IMR-90 (cell line): ENCODE measurements around the gene CCNJ. TPM values are rescaled to one million over a fixed set of nuclear protein-coding genes. Genes with fewer than 3 reads are reported as not detected.

Experiments used
- ATAC-seq: fragments of 200-7000 bp; cut with Tn5 transposase; 2 replicates; pipeline ENCODE4 v1.9.1; 2020; ENCODE audit warnings: low read depth, mild to moderate bottlenecking, moderate library complexity
- BruUV-seq: library from RNA; stranded (reverse); fragments of 400-500 nt; replicated peaks from 2 replicates; lab custom pipeline; 2021; lab: Mats Ljungman, UMichigan
- CTCF ChIA-PET: fragments of 300-600 bp; formaldehyde crosslinking; extraction: SDS; loops from one replicate; lab custom pipeline; 2021; ENCODE audit warnings: antibody characterized with exemption; lab: Yijun Ruan, JAX
- POLR2A ChIA-PET: fragments of 300-600 bp; sonication (Branson Sonifier 250); formaldehyde crosslinking; loops from one replicate; lab custom pipeline; 2022; ENCODE audit warnings: antibody characterized with exemption; ENCODE audit not compliant: unreplicated experiment; lab: Charles Lee
- DNase-seq: peaks from one replicate; pipeline ENCODE4 v3.0.0; 2013
- H2AFZ ChIP-seq: replicated peaks from 2 replicates; pipeline ENCODE3; 2013; ENCODE audit warnings: low read length, mild to moderate bottlenecking; ENCODE audit not compliant: poor library complexity
- H2AK5ac ChIP-seq: 2 replicates; pipeline ENCODE4 v1.6.1; 2013; ENCODE audit warnings: low read depth, low read length, inconsistent platforms
- H2AK9ac ChIP-seq: replicated peaks from 2 replicates; pipeline ENCODE3; 2013; ENCODE audit warnings: mild to moderate bottlenecking, low read depth, low read length, moderate library complexity; ENCODE audit not compliant: poor library complexity
- H2BK120ac ChIP-seq: 2 replicates; pipeline ENCODE4 v1.6.1; 2013; ENCODE audit warnings: low read depth, low read length, inconsistent platforms
- H2BK15ac ChIP-seq: 3 replicates; pipeline ENCODE4 v1.6.1; 2013; ENCODE audit warnings: low read depth, low read length, inconsistent platforms
- H2BK20ac ChIP-seq: 2 replicates; pipeline ENCODE4 v1.6.1; 2013; ENCODE audit warnings: low read depth, mild to moderate bottlenecking, inconsistent platforms, low read length, moderate library complexity
- H2BK5ac ChIP-seq: 2 replicates; pipeline ENCODE4 v1.6.1; 2013; ENCODE audit warnings: mild to moderate bottlenecking, low read depth, low read length, inconsistent platforms; ENCODE audit not compliant: poor library complexity, severe bottlenecking
- H3K14ac ChIP-seq: replicated peaks from 2 replicates; pipeline ENCODE4 v1.6.1; 2013; ENCODE audit warnings: low read depth, low read length, inconsistent platforms
- H3K18ac ChIP-seq: 2 replicates; pipeline ENCODE4 v1.6.1; 2013; ENCODE audit warnings: low read depth, low read length, control low read depth
- H3K23ac ChIP-seq: 2 replicates; pipeline ENCODE4 v1.6.1; 2013; ENCODE audit warnings: low read depth, low read length, inconsistent platforms
- H3K27ac ChIP-seq: 2 replicates; pipeline ENCODE4 v1.5.1; 2013; ENCODE audit warnings: mild to moderate bottlenecking, control low read depth, low read length; ENCODE audit not compliant: insufficient read depth
- H3K27me3 ChIP-seq: 2 replicates; pipeline ENCODE4 v1.6.1; 2013; ENCODE audit warnings: low read length; ENCODE audit not compliant: control insufficient read depth, insufficient read depth
- H3K36me3 ChIP-seq: 2 replicates; pipeline ENCODE4 v1.6.1; 2013; ENCODE audit warnings: low read length, mixed read lengths; ENCODE audit not compliant: control insufficient read depth, insufficient read depth
- H3K4ac ChIP-seq: 2 replicates; pipeline ENCODE4 v1.6.1; 2013; ENCODE audit warnings: low read depth, low read length, inconsistent platforms
- H3K4me1 ChIP-seq: 2 replicates; pipeline ENCODE4 v1.6.1; 2013; ENCODE audit warnings: low read length, mixed read lengths; ENCODE audit not compliant: control insufficient read depth, insufficient read depth
- H3K4me2 ChIP-seq: 2 replicates; pipeline ENCODE4 v1.6.1; 2013; ENCODE audit warnings: low read depth, mild to moderate bottlenecking, control low read depth, low read length, moderate library complexity
- H3K4me3 ChIP-seq: 2 replicates; pipeline ENCODE4 v1.5.1; 2013; ENCODE audit warnings: low read depth, mild to moderate bottlenecking, control low read depth, low read length, moderate library complexity; ENCODE audit not compliant: insufficient read depth
- H3K56ac ChIP-seq: 2 replicates; pipeline ENCODE4 v1.6.1; 2013; ENCODE audit warnings: low read length, inconsistent platforms; ENCODE audit not compliant: insufficient read depth; ENCODE audit errors: extremely low read depth
- H3K79me1 ChIP-seq, 2 experiments: 2 replicates each; pipeline ENCODE4 v1.6.1; 2013; ENCODE audit warnings: low read length in 2 of 2, inconsistent platforms in 1 of 2, low read depth in 1 of 2
- H3K9ac ChIP-seq: 2 replicates; pipeline ENCODE4 v1.6.1; 2013; ENCODE audit warnings: low read depth, low read length, control low read depth
- H3K9me1 ChIP-seq: 2 replicates; pipeline ENCODE4 v1.6.1; 2013; ENCODE audit warnings: low read length, inconsistent platforms; ENCODE audit not compliant: insufficient read depth
- H3K9me3 ChIP-seq: 2 replicates; pipeline ENCODE4 v1.6.1; 2013; ENCODE audit warnings: low read length; ENCODE audit not compliant: control insufficient read depth, insufficient read depth
- H4K20me1 ChIP-seq: 2 replicates; pipeline ENCODE4 v1.6.1; 2013; ENCODE audit warnings: low read length, inconsistent platforms; ENCODE audit not compliant: insufficient read depth
- H4K5ac ChIP-seq: 2 replicates; pipeline ENCODE4 v1.6.1; 2013; ENCODE audit warnings: mild to moderate bottlenecking, low read depth, low read length, control low read depth
- H4K8ac ChIP-seq, 2 experiments: 2 replicates each; pipeline ENCODE4 v1.6.1; 2013; ENCODE audit warnings: low read depth in 2 of 2, low read length in 2 of 2, control low read depth in 1 of 2, inconsistent platforms in 1 of 2
- H4K91ac ChIP-seq: 2 replicates; pipeline ENCODE4 v1.6.1; 2013; ENCODE audit warnings: low read depth, low read length, inconsistent platforms; ENCODE audit not compliant: insufficient read depth
- BHLHE40 ChIP-seq: fragments of 150-350 bp; IDR thresholded peaks from 2 replicates; pipeline ENCODE4 v1.6.1; 2016; ENCODE audit warnings: mild to moderate bottlenecking, low read depth, low read length
- CEBPB ChIP-seq: IDR thresholded peaks from 2 replicates; pipeline ENCODE4 v1.6.1; 2012; ENCODE audit warnings: low read depth, low read length, improper control_type of control experiment
- CHD1 ChIP-seq: IDR thresholded peaks from 2 replicates; pipeline ENCODE4 v1.6.1; 2012; ENCODE audit warnings: low read depth, low read length, improper control_type of control experiment
- CTCF ChIP-seq: conservative IDR thresholded peaks from 2 replicates; pipeline ENCODE4 v1.5.1; 2012; ENCODE audit warnings: mild to moderate bottlenecking, low read depth, low read length, improper control_type of control experiment
- ELK1 ChIP-seq: fragments of 150-350 bp; IDR thresholded peaks from 2 replicates; pipeline ENCODE4 v1.6.1; 2016; ENCODE audit warnings: low read depth, mild to moderate bottlenecking, low read length, moderate library complexity, borderline replicate concordance
- FOS ChIP-seq: fragments of 150-350 bp; IDR thresholded peaks from 2 replicates; pipeline ENCODE4 v1.6.1; 2016; ENCODE audit warnings: low read depth, low read length
- MAFK ChIP-seq: IDR thresholded peaks from 2 replicates; pipeline ENCODE4 v1.6.1; 2012; ENCODE audit warnings: low read depth, low read length, improper control_type of control experiment
- MAZ ChIP-seq: IDR thresholded peaks from 2 replicates; pipeline ENCODE4 v1.6.1; 2012; ENCODE audit warnings: low read depth, mild to moderate bottlenecking, low read length, improper control_type of control experiment, moderate library complexity, borderline replicate concordance
- MXI1 ChIP-seq: IDR thresholded peaks from 2 replicates; pipeline ENCODE4 v1.6.1; 2012; ENCODE audit warnings: low read depth, mild to moderate bottlenecking, low read length, moderate library complexity, borderline replicate concordance
- NFE2L2 ChIP-seq: fragments of 150-350 bp; IDR thresholded peaks from 2 replicates; pipeline ENCODE4 v1.6.1; 2016; ENCODE audit warnings: low read depth, mild to moderate bottlenecking, low read length
- RAD21 ChIP-seq: IDR thresholded peaks from 2 replicates; pipeline ENCODE4 v1.6.1; 2012; ENCODE audit warnings: low read length, improper control_type of control experiment
- RCOR1 ChIP-seq: IDR thresholded peaks from 2 replicates; pipeline ENCODE4 v1.6.1; 2012; ENCODE audit warnings: mild to moderate bottlenecking, low read length, improper control_type of control experiment; ENCODE audit not compliant: insufficient replicate concordance
- RFX5 ChIP-seq: IDR thresholded peaks from 2 replicates; pipeline ENCODE4 v1.8.0; 2012; ENCODE audit warnings: low read depth, mild to moderate bottlenecking, low read length, moderate library complexity
- SMC3 ChIP-seq: fragments of 150-350 bp; IDR thresholded peaks from 2 replicates; pipeline ENCODE4 v1.6.1; 2016; ENCODE audit warnings: low read depth, mild to moderate bottlenecking, antibody characterized with exemption, low read length, moderate library complexity
- USF2 ChIP-seq: fragments of 150-350 bp; IDR thresholded peaks from 2 replicates; pipeline ENCODE4 v1.6.1; 2017; ENCODE audit warnings: mild to moderate bottlenecking, antibody characterized with exemption, low read length, low read depth
- WGBS, 2 experiments: methylation state at CpG; one replicate each; pipeline versions ENCODE4 v1.1.5 to v1.1.7; 2013; ENCODE audit warnings: missing lambda C conversion rate in 2 of 2; ENCODE audit not compliant: insufficient read length in 1 of 2; ENCODE audit errors: extremely low coverage in 2 of 2; 5-methylcytosine and 5-hydroxymethylcytosine counted together
- dilution Hi-C: fragments of 300-500 bp; cut with HindIII; formaldehyde crosslinking; loops from one replicate; pipeline ENCODE4 v1.14.3; 2018; ENCODE audit warnings: low sequenced_read_pairs; ENCODE audit not compliant: unreplicated experiment
- in situ Hi-C: fragments of 300-500 bp; cut with MboI; formaldehyde crosslinking; loops from 3 replicates; pipeline ENCODE4 v1.14.3; 2019; ENCODE audit warnings: low sequenced_read_pairs, inconsistent platforms, mixed read lengths
- intact Hi-C: fragments of 100-400 bp; cut with micrococcal nuclease; formaldehyde crosslinking; loops from 2 replicates; pipeline ENCODE4 v1.10.0; 2022
- polyA plus RNA-seq, 3 experiments: library from polyadenylated mRNA; depleted of rRNA; stranded (reverse); fragments of >200 nt; gene quantifications; 2 replicates each; pipeline ENCODE4 v1.2.3, GENCODE V29; 2012; ENCODE audit warnings: low replicate concordance in 1 of 3
- total RNA-seq: library from RNA; depleted of rRNA; stranded (reverse); fragments of >200 nt; gene quantifications from 2 replicates; pipeline ENCODE4 v1.2.3, GENCODE V29; 2012

The CCNJ gene
- total and polyA plus RNA-seq, 2 of the 4 experiments (the other 2 are of a cell fraction): 5.4 to 10.0 TPM

- Histone ChIP-seq H3K27ac (no peak overlapping the region), H3K4ac (no peak overlapping the region), H2BK15ac (no peak overlapping the region), H3K18ac (no peak overlapping the region), H4K8ac (no peak overlapping the region), H3K14ac (no peak overlapping the region), H3K27me3 (no peaks in the 10 kb centered on the region), H3K4me2 (no peak overlapping the region), H2BK20ac (no peak overlapping the region), H3K23ac (no peak overlapping the region), H3K9me1 (no peaks in the 10 kb centered on the region), H3K4me3 (no peak overlapping the region), H3K79me1 (no peaks in the 10 kb centered on the region), H3K36me3 (no peaks in the 10 kb centered on the region), H3K9ac (no peak overlapping the region), H2AFZ (no peak overlapping the region), H2BK5ac (no peak overlapping the region), H4K20me1 (no peaks in the 10 kb centered on the region), H3K4me1 (no peaks in the 10 kb centered on the region), H4K5ac (no peak overlapping the region), H3K56ac (no peak overlapping the region), H4K91ac (no peak overlapping the region), H2AK9ac (no peak overlapping the region), H2BK120ac (no peak overlapping the region), H2AK5ac (no peak overlapping the region), H3K9me3 (no peaks in the 10 kb centered on the region)
- WGBS, 2 experiments: no CpG with 5 or more reads among the region's 1 CpG
- ChIA-PET CTCF (no interaction called here), POLR2A (no interaction called here)
- dilution Hi-C loops: no loop called here
- no TSS peak for BruUV-seq
- ATAC-seq (no peak), DNase-seq (no peak)
- in situ Hi-C loops: no loop called here
- TF ChIP-seq MAFK: no peak
- no peak for TF ChIP-seq USF2
- TF ChIP-seq MAZ: no peak
- no peak for TF ChIP-seq MXI1
- no peak for TF ChIP-seq RAD21
- no peak for TF ChIP-seq CTCF
- TF ChIP-seq FOS: no peak
- TF ChIP-seq BHLHE40: no peak
- TF ChIP-seq SMC3: no peak
- TF ChIP-seq CHD1: no peak
- TF ChIP-seq ELK1: no peak
- TF ChIP-seq NFE2L2: no peak
- no peak for TF ChIP-seq RFX5
- no peak for TF ChIP-seq RCOR1
- TF ChIP-seq CEBPB: no peak
- intact Hi-C loops: no loop called here
Measured at GRCh38 chr10:96082748-96083147, 39.4 kb downstream of the CCNJ start.
